ENCODE results near the gene CSF1. TPM values are rescaled to one million over a fixed set of nuclear protein-coding genes. Genes with fewer than 3 reads are reported as not detected.
A peak's percentile ranks its signal among the peaks of the same experiment; 100 is the strongest.
"Not testable (repeated sequence)": the region's sequence is repeated elsewhere in the genome, so short reads cannot be mapped to it uniquely, and the experiment has no call there.

Gene CSF1
- total RNA-seq, 1 donor from 2014 or later, result 184 TPM

DNA sequence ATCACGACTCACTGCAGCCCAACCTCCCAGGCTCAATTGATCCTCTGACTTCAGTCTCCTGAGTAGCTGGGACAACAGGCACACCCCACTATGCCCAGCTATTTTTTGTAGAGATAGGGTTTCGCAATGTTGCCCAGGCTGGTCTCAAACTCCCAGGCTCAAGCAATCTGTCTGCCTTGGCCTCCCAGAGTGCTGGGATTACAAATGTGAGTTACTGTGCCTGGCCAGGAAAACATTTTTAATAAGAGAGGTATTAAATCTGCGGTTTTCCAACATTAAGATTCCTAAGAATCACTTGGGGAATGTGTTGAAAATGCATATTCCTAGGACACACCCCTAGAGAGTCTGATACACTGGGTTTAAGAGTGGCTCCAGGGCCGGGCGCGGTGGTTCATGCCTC is 8.7 kb downstream of the CSF1 start:
- no peak for DNase-seq (ENCODE audit: low spot score)

DNA sequence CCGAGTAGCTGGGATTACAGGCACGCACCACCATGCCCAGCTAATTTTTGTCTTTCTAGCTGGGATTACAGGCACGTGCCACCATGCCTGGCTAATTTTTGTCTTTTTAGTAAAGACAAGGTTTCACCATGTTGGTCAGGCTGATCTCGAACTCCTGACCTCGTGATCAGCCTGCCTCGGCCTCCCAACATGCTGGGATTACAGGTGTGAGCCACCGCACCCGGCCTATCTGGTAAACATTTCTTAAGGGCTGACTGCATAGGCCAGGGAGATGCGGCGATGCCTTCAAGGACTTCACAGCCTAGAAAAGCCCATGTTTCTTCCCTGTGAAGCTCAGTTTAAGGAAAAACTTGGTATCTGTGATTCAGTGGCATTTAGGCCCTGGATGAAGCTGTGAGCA is 9.7 kb downstream of the CSF1 start:
- DNase-seq (ENCODE audit: low spot score), result not testable (repeated sequence)

DNA sequence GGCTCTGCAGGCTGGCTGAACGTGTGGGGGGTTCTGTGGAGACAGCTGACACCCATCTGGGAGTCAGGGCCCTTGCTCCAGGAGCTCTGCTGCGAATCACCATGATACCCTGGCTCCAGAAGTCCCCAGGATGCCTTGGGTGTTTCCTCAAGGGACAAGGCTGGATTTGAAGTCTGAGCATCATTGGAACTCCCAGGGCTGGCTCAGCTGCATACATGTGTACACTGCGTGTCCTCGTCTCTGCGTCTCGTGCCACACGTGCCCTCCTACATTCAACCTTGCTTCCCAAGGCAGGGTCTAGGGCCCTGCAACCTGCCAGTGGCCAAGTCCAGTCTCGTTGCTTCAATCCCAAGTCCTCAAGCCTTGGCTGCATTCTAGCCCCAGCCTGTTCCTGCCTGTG is 11.7 kb downstream of the CSF1 start:
- DNase-seq (ENCODE audit: low spot score), result no peak

DNA sequence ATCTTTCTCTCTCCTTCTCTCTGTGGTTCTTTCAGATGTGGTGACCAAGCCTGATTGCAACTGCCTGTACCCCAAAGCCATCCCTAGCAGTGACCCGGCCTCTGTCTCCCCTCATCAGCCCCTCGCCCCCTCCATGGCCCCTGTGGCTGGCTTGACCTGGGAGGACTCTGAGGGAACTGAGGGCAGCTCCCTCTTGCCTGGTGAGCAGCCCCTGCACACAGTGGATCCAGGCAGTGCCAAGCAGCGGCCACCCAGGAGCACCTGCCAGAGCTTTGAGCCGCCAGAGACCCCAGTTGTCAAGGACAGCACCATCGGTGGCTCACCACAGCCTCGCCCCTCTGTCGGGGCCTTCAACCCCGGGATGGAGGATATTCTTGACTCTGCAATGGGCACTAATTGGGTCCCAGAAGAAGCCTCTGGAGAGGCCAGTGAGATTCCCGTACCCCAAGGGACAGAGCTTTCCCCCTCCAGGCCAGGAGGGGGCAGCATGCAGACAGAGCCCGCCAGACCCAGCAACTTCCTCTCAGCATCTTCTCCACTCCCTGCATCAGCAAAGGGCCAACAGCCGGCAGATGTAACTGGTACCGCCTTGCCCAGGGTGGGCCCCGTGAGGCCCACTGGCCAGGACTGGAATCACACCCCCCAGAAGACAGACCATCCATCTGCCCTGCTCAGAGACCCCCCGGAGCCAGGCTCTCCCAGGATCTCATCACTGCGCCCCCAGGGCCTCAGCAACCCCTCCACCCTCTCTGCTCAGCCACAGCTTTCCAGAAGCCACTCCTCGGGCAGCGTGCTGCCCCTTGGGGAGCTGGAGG is 12.7 kb downstream of the CSF1 start:
- DNase-seq (ENCODE audit: low spot score), result no peak

DNA sequence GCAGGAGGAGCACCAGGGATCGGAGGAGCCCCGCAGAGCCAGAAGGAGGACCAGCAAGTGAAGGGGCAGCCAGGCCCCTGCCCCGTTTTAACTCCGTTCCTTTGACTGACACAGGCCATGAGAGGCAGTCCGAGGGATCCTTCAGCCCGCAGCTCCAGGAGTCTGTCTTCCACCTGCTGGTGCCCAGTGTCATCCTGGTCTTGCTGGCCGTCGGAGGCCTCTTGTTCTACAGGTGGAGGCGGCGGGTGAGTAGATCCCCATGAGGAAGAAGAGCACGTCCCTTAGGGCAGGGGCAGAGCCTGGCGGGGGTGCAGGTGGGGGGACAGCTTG is 13.3 kb downstream of the CSF1 start:
- DNase-seq (ENCODE audit: low spot score), result no peak

DNA sequence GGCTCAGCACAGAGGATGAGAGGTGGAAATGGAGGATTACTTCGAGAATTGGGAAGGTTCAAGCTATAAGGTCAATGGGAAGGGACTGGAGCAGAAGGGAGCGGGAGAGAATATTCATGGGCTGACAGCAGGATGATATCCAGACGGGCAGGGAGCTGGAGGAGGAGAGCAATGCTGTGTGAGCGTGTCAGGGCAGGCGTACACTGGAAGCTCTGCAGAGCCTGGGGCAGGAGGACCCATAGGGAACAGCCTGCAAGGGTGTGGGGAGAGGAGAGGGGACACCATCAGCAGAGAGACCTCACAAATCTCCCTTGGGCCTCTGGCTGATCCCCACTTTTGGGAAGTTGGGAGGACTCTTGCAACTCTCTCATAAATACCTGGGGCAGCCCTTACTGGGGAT is 13.7 kb downstream of the CSF1 start:
- DNase-seq (ENCODE audit: low spot score), result no peak

DNA sequence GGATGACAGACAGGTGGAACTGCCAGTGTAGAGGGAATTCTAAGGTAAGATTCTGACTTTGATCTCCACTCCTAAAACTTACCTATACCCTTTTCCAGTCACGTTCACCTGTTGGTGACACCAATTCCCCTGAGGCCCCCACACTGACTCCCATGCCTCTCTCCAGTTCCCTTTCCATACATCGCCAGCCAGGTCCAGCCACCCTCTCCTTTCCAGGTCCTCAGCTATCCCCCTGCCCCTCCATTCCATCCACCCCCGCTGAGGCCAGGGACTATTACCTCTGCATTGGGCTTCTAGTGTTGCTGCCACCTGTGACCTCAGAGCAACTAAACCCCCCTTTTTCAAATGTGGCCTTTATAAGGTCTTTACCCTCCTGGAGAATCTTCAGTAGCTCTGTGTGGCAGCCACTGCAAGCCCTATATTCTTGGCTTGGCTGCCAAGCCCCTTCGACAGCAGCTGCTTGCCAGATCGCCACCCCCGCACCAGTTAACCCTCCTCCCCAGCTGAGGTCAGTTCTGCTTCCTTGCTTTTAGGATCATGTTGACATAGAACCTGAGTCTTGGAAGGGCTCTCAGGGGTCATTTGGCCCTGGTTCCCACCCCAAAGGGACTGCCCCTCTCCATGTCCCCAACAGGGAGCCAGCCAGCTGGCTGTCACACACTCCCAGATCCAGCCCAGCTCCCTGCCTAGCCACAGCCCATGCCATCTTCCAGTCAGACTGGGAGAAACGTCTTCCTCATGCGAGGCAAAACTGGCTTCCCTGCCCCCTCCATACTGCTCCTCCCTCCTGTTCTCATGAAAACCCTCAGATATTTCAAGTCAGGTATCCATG is 14.7 kb downstream of the CSF1 start:
- no peak for DNase-seq (ENCODE audit: low spot score)

DNA sequence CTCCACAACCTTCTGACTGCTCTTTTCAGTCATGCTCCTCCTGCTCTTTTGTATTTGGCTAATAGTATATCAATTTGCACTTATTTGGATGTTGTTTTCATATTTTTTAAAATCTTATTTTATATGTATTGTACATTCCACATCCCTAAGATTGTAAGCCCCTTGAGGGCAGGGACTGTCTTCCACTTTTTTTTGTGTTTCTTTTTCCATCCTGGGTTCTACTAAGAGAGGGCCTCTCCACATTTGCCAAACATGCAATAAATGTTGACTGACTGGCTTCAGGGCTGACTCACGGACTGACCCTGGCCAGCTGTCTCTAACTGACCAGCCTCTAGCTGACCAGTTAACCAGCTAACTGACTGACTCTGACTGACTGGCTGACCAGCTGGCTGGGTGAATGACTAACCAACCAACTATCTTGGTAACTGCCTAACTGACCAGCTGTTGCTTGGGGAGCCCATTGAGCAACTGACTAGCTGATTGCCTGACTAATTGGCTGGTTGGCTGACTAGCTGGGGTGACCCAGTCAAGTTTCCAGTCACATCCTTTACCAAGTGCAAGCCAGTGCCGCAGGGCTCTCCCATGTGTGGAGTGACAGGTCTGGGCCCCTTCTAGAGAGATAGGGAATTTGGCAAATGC is 16.1 kb downstream of the CSF1 start:
- DNase-seq (ENCODE audit: low spot score), result no peak

DNA sequence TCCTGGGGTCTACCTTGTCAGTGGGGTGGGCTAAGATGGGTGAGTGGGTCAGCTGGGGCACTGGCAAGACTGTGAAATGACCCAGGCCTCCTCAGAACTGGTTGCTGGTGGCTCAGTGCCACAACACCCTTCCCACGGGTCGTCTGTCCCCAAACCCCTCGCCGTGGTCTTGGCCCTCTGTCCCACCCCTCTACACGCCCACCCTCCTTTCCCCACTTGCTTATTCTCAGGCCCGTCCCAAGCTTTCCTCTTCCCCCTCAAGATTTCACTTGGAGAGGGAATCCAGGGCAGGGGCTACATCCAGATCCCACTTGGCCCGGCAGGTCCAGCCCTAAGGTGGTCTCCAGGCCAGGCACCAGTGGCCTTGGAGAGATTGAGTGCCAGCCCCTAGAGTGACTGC is 16.7 kb downstream of the CSF1 start:
- DNase-seq (ENCODE audit: low spot score), result no peak

DNA sequence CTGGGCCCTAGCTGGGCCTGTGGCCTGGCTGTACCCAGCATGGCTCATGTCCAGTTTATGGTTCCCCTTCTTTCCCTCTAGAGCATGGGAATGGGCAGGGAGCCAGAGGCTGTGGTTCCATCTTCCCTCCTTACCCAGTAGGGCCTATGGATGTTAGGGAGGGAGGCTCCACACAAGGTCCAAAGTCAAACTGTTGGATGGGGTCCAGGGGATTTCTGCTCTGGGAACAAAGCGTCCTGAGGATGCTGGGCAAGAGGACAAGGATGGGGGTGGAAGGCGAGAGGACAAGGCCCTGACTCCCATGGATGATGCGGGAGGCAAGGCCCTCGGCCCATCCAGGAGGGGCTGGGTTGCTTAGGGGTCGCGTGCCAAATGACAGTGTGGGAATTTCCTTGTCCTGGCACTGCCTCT is 17.3 kb downstream of the CSF1 start:
- DNase-seq (ENCODE audit: low spot score), result peak; percentile 85

DNA sequence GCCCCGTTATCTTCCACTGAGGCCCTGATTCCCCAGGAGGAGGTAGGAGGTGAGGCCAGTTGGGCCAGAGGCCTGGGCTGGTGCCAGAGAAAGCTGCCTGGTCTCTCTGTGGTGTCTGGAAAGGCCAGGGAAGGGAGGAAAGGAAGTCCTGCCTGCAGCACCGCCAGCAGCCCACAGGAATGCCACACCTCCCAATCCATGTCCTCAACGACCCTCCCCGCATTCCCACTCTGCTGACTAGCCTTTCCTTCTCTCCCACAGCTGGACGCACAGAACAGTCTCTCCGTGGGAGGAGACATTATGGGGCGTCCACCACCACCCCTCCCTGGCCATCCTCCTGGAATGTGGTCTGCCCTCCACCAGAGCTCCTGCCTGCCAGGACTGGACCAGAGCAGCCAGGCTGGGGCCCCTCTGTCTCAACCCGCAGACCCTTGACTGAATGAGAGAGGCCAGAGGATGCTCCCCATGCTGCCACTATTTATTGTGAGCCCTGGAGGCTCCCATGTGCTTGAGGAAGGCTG is 18.0 kb downstream of the CSF1 start:
- no peak for DNase-seq (ENCODE audit: low spot score)

DNA sequence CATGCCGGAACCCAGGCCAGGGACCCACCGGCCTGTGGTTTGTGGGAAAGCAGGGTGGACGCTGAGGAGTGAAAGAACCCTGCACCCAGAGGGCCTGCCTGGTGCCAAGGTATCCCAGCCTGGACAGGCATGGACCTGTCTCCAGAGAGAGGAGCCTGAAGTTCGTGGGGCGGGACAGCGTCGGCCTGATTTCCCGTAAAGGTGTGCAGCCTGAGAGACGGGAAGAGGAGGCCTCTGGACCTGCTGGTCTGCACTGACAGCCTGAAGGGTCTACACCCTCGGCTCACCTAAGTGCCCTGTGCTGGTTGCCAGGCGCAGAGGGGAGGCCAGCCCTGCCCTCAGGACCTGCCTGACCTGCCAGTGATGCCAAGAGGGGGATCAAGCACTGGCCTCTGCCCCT is 18.5 kb downstream of the CSF1 start:
- DNase-seq (ENCODE audit: low spot score), result no peak

DNA sequence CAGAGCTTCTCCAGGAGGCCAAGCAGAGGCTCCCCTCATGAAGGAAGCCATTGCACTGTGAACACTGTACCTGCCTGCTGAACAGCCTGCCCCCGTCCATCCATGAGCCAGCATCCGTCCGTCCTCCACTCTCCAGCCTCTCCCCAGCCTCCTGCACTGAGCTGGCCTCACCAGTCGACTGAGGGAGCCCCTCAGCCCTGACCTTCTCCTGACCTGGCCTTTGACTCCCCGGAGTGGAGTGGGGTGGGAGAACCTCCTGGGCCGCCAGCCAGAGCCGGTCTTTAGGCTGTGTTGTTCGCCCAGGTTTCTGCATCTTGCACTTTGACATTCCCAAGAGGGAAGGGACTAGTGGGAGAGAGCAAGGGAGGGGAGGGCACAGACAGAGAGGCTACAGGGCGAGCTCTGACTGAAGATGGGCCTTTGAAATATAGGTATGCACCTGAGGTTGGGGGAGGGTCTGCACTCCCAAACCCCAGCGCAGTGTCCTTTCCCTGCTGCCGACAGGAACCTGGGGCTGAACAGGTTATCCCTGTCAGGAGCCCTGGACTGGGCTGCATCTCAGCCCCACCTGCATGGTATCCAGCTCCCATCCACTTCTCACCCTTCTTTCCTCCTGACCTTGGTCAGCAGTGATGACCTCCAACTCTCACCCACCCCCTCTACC is 19.1 kb downstream of the CSF1 start:
- DNase-seq (ENCODE audit: low spot score), result peak; percentile 9

DNA sequence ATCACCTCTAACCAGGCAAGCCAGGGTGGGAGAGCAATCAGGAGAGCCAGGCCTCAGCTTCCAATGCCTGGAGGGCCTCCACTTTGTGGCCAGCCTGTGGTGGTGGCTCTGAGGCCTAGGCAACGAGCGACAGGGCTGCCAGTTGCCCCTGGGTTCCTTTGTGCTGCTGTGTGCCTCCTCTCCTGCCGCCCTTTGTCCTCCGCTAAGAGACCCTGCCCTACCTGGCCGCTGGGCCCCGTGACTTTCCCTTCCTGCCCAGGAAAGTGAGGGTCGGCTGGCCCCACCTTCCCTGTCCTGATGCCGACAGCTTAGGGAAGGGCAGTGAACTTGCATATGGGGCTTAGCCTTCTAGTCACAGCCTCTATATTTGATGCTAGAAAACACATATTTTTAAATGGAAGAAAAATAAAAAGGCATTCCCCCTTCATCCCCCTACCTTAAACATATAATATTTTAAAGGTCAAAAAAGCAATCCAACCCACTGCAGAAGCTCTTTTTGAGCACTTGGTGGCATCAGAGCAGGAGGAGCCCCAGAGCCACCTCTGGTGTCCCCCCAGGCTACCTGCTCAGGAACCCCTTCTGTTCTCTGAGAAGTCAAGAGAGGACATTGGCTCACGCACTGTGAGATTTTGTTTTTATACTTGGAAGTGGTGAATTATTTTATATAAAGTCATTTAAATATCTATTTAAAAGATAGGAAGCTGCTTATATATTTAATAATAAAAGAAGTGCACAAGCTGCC is 19.8 kb downstream of the CSF1 start:
- DNase-seq (ENCODE audit: low spot score), result peak; percentile 10

DNA sequence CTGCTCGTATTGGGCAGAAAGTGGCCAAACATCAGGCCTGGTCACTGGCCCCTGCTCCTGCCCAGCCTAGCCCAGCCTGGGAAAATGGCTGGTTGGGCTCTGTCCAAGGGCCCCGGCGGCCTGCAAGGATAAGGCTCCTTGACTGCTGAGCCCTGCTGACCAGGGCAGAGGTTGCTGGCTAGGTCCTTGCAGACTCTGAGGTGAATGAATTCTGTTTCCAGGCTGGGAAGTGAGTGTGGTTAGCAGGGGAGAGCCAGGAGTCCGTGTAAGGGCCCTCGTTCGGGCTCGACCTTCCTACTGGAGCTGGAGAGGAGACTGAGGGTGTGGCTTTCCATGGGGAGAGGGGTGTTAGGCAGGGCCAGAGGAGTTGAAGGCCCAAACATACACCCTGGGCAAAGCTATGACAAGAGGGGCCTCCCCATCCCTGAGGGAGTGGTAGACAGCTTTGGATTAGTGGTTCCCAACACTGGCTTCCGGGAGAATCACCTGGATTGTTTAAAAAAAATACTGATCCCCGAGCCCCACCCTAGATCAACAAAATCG is 20.6 kb downstream of the CSF1 start:
- peak; percentile 74 for DNase-seq (ENCODE audit: low spot score)

DNA sequence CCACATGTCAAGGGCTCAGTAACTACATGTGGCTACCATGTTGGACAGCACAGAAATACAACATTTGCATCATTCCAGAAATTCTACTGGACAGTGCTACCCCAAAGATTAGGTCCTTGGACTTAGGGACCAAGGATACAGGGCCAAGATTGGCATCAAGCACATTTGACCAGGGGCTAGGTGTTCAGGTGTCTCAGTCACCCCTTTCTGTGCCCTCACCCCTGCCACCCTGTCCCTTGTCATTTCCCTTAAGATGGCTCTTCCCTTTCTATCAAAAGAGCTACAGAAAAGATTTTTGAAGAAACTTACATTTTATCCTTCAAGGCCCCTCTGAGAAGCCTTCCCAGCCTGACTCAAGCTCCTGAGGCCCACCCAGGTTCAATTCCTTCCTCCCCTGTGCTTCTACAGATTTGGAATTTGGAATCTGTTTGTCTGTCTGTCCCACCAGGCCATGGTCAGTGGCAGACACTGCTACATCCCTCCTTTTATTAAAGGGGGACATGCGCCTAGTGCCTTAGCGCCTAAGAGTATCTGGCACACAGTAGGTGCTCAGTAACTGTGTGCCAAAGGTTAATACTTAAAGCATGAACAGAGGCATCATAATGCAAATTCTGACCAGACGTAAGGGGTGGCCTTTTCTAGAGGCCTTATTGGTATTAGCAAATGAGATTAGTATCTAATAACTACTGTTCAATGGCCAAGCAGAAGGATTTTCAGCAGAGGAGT is 21.4 kb downstream of the CSF1 start:
- no peak for DNase-seq (ENCODE audit: low spot score)

DNA sequence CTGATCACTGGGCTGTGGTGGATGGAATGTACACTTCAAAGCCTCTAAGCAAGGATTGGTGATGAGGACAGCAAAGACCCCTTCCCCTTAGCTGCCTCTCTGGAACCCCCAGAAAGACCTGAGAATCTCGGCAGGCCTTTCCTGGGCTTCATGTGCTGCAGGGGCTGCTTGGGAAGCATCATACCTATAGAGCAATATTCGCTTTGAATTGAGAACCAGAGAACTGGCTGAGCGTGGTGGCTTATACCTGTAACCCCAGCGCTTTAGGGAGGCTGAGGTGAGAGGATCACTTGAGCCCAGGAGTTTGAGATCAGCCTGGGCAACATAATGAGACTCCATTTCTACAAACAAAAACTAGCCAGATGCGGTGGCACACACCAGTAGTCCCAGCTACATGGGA is 22.0 kb downstream of the CSF1 start:
- DNase-seq (ENCODE audit: low spot score), result no peak

DNA sequence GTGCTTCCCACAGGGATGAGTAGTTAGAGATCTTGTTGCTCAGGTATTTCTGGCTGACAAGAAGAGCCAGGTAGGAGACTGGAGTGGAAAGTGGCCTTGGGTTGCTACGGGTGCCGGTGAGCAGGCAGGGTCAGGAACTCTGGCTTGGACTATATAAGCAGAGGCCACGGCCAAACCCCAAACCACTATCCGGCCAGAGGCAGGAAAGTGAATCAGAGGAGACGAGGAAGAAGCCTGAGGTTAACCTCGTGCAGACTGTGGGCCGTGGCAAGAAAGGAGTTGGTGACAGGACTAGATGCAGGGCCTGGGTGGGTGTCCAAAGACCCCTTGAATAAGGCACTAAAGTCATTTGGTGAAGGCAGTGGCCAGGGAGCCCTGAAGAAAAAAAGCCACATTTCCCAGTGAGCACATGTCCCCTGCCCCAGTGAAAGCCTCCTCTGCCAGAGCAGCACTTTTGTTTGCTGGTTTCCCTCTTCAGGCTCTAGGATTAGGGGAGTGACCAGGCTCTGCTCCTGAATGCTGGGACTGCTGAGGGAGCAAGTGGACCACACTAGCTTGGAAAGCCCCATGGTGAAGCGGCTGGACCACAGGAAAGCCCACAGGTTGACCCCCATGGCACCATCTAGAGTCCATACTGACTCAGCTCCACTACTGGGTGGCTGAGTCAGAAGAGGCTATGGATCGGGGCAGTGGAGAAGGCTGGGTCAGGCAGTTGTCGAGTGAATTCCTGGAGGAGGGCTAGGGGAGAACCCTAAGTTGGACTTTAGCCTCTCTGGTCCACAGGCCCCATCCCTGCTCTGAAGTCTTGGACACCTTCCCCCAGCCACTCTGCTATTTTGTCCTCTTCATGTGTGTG is 23.4 kb downstream of the CSF1 start:
- no peak for DNase-seq (ENCODE audit: low spot score)

DNA sequence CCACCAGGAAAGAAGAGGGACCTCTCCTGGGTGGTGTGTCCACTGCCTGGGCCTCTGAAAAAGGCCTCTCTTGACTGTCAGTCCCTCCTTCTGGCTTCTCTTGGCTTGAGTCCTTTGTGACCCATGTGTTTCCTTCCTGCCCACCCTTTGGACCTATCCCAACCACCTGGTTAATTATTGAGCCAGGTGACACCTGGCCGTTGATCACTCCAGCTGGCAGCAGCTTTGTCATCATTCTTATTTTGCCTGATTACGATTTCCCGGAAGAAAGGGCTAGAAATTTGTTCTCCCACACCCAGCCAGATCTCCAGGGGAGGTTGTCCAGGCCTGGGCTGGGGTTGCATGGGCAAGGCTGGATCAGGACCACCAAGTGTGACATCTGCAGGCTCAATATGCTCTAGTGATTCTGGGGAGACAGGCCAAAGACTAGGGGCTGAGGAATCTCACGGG is 24.8 kb downstream of the CSF1 start:
- DNase-seq (ENCODE audit: low spot score), result peak; percentile 78

All from mucosa of gallbladder (tissue), 1 donor.